Cardiac muscle cell (in vitro differentiated cells and primary cell): ENCODE measurements around the gene NR2E1. TPM values are rescaled to one million over a fixed set of nuclear protein-coding genes. Genes with fewer than 3 reads are reported as not detected.

Experiments used
- DNase-seq, 2 donors: peaks; one replicate each; pipeline versions ENCODE4 v3.0.0 to v3.0.0-alpha.2; 2010 to 2017; ENCODE audit warnings: low read depth in 1 of 2, low spot score in 1 of 2
- H3K27ac ChIP-seq: fragments of 200-600 bp; sonication (generic); 2 replicates; pipeline ENCODE4 v1.5.1; 2016
- H3K27me3 ChIP-seq: fragments of 200-600 bp; sonication (generic); 2 replicates; pipeline ENCODE4 v1.6.0; 2016; ENCODE audit warnings: control low read depth
- H3K36me3 ChIP-seq: fragments of 200-600 bp; sonication (generic); 2 replicates; pipeline ENCODE4 v1.5.1; 2016; ENCODE audit warnings: control low read depth
- H3K4me1 ChIP-seq: fragments of 200-600 bp; sonication (generic); 2 replicates; pipeline ENCODE4 v1.8.1; 2017; ENCODE audit warnings: low read depth, mild to moderate bottlenecking, mixed run types
- H3K4me3 ChIP-seq: fragments of 200-600 bp; sonication (generic); 2 replicates; pipeline ENCODE4 v1.5.1; 2016; ENCODE audit warnings: mild to moderate bottlenecking
- H3K9me3 ChIP-seq: fragments of 200-600 bp; sonication (generic); 2 replicates; pipeline ENCODE4 v1.5.1; 2017; ENCODE audit warnings: low read depth, mild to moderate bottlenecking, control low read depth
- CTCF ChIP-seq: IDR thresholded peaks from 2 replicates; pipeline ENCODE4 v1.5.1; 2012; ENCODE audit warnings: low read depth, mild to moderate bottlenecking, low read length
- polyA plus RNA-seq: library from polyadenylated mRNA; unstranded; fragments of >200 nt; fragmentation: Nextera tagmentation; extraction: Ambion mirVana; gene quantifications from 2 replicates; pipeline ENCODE4 v1.2.1, GENCODE V29; 2016
- total RNA-seq: library from RNA; depleted of rRNA; stranded (reverse); fragments of >200 nt; gene quantifications from 2 replicates; pipeline ENCODE4 v1.2.3, GENCODE V29; 2016

NR2E1 gene
- total and polyA plus RNA-seq, 2 experiments from 2014 or later: not detected

DNA sequence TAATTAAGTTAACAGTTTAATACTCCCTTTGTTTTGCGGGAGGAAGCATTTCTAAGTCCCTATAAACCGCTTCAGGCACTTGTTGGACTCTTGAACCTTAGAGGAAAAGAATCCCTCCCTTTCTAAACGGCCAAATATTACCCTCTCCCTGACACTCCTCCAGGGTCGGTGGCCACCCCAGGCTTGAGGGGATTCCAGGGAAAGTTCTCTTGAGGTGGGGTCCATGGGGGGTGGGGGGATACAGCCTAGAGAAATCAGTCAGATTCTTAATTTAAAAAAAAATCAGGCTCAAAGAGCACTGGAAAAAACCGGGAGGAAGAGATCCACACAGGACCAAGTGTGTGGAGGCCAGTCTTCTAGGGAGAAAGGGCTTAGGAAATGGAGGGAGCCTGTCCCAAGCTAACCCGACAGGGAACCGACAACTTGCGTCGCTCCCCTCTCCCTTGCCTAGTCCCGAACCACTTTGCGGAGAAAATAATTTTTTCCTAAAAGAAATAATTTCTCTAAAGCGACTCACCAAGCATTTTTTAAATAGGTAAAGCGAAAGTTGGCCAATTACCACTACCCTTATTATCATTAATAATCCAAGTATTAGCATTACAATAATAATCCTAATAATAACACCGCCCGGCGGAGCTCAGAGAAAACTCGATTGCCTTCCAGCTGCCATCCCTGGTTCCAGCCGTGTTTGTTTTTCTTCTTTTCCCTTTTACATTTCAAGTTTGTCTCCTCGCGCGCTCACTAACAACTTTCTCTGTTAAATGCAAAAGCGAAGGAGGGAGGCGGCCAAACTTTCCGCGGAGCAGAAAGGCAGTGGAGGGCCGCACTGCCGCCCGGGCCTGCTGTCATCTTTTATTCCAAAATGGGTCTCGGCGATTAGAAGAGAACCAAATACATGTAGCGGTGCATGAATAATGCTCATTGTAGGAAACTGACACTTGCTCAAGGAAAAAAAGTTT, 4.8 kb downstream of the NR2E1 start:
- Histone ChIP-seq H3K27ac (no peak overlapping the region), H3K4me3 (no peak overlapping the region), H3K36me3 (no peaks in the 10 kb centered on the region), H3K27me3 (peaks cover 100% of the 10 kb centered on the region), H3K9me3 (no peaks in the 10 kb centered on the region), H3K4me1 (peaks cover 14% of the 10 kb centered on the region)
- no peak for TF ChIP-seq CTCF
- DNase-seq: no peak

GRCh38 chr6:108171291-108171917, 5.6 kb downstream of the NR2E1 start:
- Histone ChIP-seq H3K27ac (no peak overlapping the region), H3K4me3 (no peak overlapping the region), H3K9me3 (no peaks in the 10 kb centered on the region), H3K27me3 (peaks cover 100% of the 10 kb centered on the region), H3K36me3 (no peaks in the 10 kb centered on the region), H3K4me1 (peaks cover 8% of the 10 kb centered on the region)
- TF ChIP-seq CTCF: no peak
- DNase-seq: no peak

DNA sequence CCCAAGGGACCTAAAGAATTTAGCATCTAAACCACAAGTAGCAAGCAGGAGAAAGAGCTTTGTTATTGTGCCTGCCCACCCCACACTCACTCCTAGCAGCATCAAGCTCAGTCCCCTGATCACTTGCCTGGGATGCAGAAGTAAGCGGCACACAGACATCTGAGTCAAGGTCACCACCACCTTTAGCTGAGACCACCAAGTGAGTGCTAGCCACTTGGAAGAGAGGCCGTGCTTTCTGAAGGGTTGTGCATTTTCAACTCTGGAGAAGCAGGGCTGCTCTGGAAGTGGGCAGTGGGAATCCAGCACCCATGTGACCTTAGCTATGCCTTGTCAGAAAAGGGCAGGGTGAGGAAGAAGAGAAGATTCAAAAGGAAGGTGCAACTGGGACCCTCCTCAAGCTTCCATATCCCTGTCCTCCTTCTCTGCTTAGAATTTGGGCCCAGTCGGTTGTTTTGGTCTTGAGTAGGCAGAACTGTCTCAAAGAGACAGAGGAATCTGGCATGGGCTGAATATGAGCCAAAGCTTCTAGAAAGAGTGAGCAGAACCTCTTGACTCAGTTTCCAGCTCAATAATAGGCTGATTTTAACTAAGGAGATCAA, 6.2 kb downstream of the NR2E1 start:
- Histone ChIP-seq H3K4me3 (no peak overlapping the region), H3K4me1 (peaks cover 1% of the 10 kb centered on the region), H3K36me3 (no peaks in the 10 kb centered on the region), H3K9me3 (no peaks in the 10 kb centered on the region), H3K27me3 (peaks cover 100% of the 10 kb centered on the region), H3K27ac (no peak overlapping the region)
- DNase-seq: no peak
- TF ChIP-seq CTCF: no peak

DNA sequence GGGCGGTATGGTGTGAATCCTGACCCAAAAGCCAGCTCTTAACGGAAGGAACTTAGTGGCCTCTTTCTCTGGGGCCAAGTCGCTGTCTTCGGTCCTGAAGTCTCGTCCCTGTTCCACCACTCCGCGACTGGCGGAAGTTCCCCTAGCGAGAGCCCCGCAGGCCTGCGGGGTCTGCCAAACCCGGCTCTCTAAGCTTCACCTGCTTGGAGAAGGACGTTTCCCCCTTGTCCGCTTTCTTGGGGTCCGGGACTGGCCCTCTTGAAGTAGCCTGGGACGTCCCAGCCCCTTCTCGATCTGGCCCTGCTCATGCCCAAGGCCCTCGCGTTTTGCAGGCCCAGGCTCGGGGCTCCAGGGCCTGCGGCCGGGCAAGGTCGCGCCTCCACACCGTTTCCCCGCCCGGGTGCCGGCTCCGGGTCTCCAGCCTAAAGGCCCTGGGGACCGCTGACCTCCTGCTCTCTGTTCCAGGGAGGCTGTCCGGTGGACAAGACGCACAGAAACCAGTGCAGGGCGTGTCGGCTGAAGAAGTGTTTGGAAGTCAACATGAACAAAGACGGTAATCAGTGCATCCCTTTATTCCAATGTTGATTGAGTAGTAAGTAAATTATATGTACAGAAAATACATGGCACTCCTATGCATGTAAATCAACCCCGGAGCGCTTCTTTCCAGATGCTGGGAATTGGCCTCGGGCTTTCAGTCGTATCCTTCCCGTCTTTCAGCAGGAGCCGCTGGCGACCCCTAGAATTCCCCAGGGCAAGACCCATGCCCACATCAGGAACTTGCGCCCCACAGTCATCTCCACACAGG, 8.8 kb downstream of the NR2E1 start:
- peak; percentile 57 to 84 for DNase-seq
- Histone ChIP-seq H3K4me3 (no peak overlapping the region), H3K36me3 (no peaks in the 10 kb centered on the region), H3K9me3 (no peaks in the 10 kb centered on the region), H3K27ac (no peak overlapping the region), H3K27me3 (peaks cover 100% of the 10 kb centered on the region), H3K4me1 (no peaks in the 10 kb centered on the region)
- no peak for TF ChIP-seq CTCF

- no peak overlapping the region for H3K27ac ChIP-seq
- no peak for DNase-seq
- H3K36me3 ChIP-seq: no peaks in the 10 kb centered on the region
- H3K9me3 ChIP-seq: no peaks in the 10 kb centered on the region
- peak overlapping the region; percentile 11 for H3K4me3 ChIP-seq
- TF ChIP-seq CTCF: no peak
- H3K27me3 ChIP-seq: peaks cover 100% of the 10 kb centered on the region
- H3K4me1 ChIP-seq: no peaks in the 10 kb centered on the region
Measured at GRCh38 chr6:108175176-108175591, 9.4 kb downstream of the NR2E1 start.
